ENCODE data around the gene CENPX. TPM values are rescaled to one million over a fixed set of nuclear protein-coding genes. Genes with fewer than 3 reads are reported as not detected.

The CENPX gene
- total and polyA plus RNA-seq, 2 of the 13 experiments (the other 11 are each of a cell fraction or from before 2014, with no cell fraction given), result 92.7 to 170 TPM

DNA sequence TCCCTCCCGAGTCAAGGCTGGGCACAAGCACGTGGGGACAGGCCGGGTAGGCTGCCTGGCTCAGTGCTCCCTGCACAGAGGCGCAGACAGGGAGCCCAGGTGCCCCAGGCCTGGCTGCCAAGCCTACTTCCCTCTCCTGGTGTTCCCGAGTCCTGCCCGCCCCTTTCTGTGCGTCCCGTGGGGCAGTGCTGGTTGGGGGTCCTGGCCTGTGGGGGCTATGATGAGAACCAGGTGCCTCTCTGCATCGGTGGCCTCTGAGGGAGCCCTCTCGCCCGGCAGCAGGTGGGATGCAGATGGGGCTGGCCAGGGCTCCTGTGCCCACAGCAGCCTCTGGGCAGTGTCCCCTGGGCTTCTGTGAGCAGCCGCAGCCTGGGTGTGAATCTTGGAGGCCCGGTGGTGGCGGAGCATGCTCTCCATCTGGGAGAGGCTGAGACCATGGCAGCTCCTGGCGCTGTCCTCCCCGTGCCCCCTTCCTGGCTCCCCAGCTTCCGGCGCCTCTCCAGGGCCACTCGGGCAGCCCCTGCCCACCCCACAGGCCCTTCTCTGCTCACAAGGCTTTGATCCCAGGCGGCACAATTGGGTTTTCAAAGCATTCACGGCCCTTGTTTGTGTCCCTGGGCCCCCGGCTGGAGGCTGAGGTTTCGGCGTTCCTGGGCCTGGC, 7.2 kb downstream of the CENPX start (continued):
- TF ChIP-seq ZNF460 (CRISPR knock-in tag; IDR thresholded peaks at IDR 0.05; ENCODE audit: borderline replicate concordance), result no peak
- TF ChIP-seq, protein P1, sequence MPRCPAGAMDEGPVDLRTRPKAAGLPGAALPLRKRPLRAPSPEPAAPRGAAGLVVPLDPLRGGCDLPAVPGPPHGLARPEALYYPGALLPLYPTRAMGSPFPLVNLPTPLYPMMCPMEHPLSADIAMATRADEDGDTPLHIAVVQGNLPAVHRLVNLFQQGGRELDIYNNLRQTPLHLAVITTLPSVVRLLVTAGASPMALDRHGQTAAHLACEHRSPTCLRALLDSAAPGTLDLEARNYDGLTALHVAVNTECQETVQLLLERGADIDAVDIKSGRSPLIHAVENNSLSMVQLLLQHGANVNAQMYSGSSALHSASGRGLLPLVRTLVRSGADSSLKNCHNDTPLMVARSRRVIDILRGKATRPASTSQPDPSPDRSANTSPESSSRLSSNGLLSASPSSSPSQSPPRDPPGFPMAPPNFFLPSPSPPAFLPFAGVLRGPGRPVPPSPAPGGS (CRISPR knock-in tag; IDR thresholded peaks at IDR 0.05), result no peak
- TF ChIP-seq, protein P2, sequence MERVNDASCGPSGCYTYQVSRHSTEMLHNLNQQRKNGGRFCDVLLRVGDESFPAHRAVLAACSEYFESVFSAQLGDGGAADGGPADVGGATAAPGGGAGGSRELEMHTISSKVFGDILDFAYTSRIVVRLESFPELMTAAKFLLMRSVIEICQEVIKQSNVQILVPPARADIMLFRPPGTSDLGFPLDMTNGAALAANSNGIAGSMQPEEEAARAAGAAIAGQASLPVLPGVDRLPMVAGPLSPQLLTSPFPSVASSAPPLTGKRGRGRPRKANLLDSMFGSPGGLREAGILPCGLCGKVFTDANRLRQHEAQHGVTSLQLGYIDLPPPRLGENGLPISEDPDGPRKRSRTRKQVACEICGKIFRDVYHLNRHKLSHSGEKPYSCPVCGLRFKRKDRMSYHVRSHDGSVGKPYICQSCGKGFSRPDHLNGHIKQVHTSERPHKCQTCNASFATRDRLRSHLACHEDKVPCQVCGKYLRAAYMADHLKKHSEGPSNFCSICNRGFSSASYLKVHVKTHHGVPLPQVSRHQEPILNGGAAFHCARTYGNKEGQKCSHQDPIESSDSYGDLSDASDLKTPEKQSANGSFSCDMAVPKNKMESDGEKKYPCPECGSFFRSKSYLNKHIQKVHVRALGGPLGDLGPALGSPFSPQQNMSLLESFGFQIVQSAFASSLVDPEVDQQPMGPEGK (CRISPR knock-in tag; IDR thresholded peaks at IDR 0.05), result peak; percentile 94
- TF ChIP-seq ZNF768 (CRISPR knock-in tag; IDR thresholded peaks at IDR 0.05), result peak; percentile 22; the same call in 1 of the 2 replicates
- TF ChIP-seq, protein P3, sequence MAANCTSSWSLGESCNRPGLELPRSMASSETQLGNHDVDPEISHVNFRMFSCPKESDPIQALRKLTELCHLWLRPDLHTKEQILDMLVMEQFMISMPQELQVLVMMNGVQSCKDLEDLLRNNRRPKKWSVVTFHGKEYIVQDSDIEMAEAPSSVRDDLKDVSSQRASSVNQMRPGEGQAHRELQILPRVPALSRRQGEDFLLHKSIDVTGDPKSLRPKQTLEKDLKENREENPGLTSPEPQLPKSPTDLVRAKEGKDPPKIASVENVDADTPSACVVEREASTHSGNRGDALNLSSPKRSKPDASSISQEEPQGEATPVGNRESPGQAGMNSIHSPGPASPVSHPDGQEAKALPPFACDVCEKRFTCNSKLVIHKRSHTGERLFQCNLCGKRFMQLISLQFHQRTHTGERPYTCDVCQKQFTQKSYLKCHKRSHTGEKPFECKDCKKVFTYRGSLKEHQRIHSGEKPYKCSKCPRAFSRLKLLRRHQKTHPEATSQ (CRISPR knock-in tag; IDR thresholded peaks at IDR 0.05; ENCODE audit: borderline replicate concordance), result no peak
- TF ChIP-seq GZF1 (CRISPR knock-in tag; IDR thresholded peaks at IDR 0.05), result no peak
- no peak for TF ChIP-seq ZNF230 (CRISPR knock-in tag; IDR thresholded peaks at IDR 0.05)
- TF ChIP-seq, protein P4, sequence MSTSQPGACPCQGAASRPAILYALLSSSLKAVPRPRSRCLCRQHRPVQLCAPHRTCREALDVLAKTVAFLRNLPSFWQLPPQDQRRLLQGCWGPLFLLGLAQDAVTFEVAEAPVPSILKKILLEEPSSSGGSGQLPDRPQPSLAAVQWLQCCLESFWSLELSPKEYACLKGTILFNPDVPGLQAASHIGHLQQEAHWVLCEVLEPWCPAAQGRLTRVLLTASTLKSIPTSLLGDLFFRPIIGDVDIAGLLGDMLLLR (CRISPR knock-in tag; IDR thresholded peaks at IDR 0.05), result no peak
- no peak for TF ChIP-seq ARNT (IDR thresholded peaks at IDR 0.05)
- TF ChIP-seq NBN (conservative IDR thresholded peaks at IDR 0.05), result no peak
- no peak for TF ChIP-seq XBP1 (CRISPR knock-in tag; IDR thresholded peaks at IDR 0.05)
- TF ChIP-seq PCBP2 (optimal IDR thresholded peaks at IDR 0.05; ENCODE audit: low read depth, low read length, poor library complexity, severe bottlenecking), result no peak
- no peak; the same call in 1 of the 2 replicates for TF ChIP-seq ZNF839 (CRISPR knock-in tag; IDR thresholded peaks at IDR 0.05; ENCODE audit: borderline replicate concordance)
- no peak for TF ChIP-seq HOXA7 (CRISPR knock-in tag; IDR thresholded peaks at IDR 0.05)
- TF ChIP-seq MYC (CRISPR knock-in tag; IDR thresholded peaks at IDR 0.05; ENCODE audit: borderline replicate concordance), result peak; percentile 39; the same call in 1 of the 2 replicates
- no peak for TF ChIP-seq ZNF83 (CRISPR knock-in tag; IDR thresholded peaks at IDR 0.05; ENCODE audit: borderline replicate concordance)
- TF ChIP-seq, protein P5, sequence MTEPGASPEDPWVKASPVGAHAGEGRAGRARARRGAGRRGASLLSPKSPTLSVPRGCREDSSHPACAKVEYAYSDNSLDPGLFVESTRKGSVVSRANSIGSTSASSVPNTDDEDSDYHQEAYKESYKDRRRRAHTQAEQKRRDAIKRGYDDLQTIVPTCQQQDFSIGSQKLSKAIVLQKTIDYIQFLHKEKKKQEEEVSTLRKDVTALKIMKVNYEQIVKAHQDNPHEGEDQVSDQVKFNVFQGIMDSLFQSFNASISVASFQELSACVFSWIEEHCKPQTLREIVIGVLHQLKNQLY (CRISPR knock-in tag; IDR thresholded peaks at IDR 0.05), result no peak
- no peak for TF ChIP-seq PTBP1 (IDR thresholded peaks at IDR 0.05; ENCODE audit: low read depth, low read length, poor library complexity, severe bottlenecking)
- TF ChIP-seq PAWR (CRISPR knock-in tag; IDR thresholded peaks at IDR 0.05; ENCODE audit: borderline replicate concordance), result no peak
- TF ChIP-seq ZNF143 (CRISPR knock-in tag; IDR thresholded peaks at IDR 0.05), result no peak; the same call in 1 of the 2 replicates
- TF ChIP-seq IKZF4 (CRISPR knock-in tag; IDR thresholded peaks at IDR 0.05; ENCODE audit: borderline replicate concordance, low read depth, not compliant biosample characterization), result no peak
- TF ChIP-seq, protein P6, sequence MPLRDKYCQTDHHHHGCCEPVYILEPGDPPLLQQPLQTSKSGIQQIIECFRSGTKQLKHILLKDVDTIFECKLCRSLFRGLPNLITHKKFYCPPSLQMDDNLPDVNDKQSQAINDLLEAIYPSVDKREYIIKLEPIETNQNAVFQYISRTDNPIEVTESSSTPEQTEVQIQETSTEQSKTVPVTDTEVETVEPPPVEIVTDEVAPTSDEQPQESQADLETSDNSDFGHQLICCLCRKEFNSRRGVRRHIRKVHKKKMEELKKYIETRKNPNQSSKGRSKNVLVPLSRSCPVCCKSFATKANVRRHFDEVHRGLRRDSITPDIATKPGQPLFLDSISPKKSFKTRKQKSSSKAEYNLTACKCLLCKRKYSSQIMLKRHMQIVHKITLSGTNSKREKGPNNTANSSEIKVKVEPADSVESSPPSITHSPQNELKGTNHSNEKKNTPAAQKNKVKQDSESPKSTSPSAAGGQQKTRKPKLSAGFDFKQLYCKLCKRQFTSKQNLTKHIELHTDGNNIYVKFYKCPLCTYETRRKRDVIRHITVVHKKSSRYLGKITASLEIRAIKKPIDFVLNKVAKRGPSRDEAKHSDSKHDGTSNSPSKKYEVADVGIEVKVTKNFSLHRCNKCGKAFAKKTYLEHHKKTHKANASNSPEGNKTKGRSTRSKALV (CRISPR knock-in tag; IDR thresholded peaks at IDR 0.05), result no peak

Data from HepG2 (cell line).